ENCODE measurements around the gene MS4A4A. TPM values are rescaled to one million over a fixed set of nuclear protein-coding genes. Genes with fewer than 3 reads are reported as not detected.

Gene MS4A4A
- not detected in 3 replicates for total RNA-seq
- long read RNA-seq: 0 reads

- Mint-ChIP-seq H3K4me1 (ENCODE audit: low read depth) (peaks cover 1% of the 10 kb centered on the region), H3K9me3 (ENCODE audit: low read depth) (peaks cover 3% of the 10 kb centered on the region), H3K36me3 (ENCODE audit: low read depth) (no peaks in the 10 kb centered on the region), H3K27ac (ENCODE audit: unreplicated experiment) (no peak within 1 kb of the TSS), H3K27me3 (ENCODE audit: low read depth) (no peaks in the 10 kb centered on the region), H3K4me3 (ENCODE audit: unreplicated experiment) (no peak within 1 kb of the TSS)
- DNase-seq (ENCODE audit: low spot score): no peak
- no peak for TF ChIP-seq CTCF (IDR thresholded peaks at IDR 0.05)
These were observed at the start of gene MS4A4A for GRCh38 chr11:60280412-60280811. TSS of gene MS4A4A (plus strand) at chr11:60280666. CDS start at chr11:60280676, 10 bp downstream.

GRCh38 chr11:60230681-60231080 is 49.8 kb upstream of the MS4A4A start:
- no peaks in the 10 kb centered on the region for H3K4me1 Mint-ChIP-seq (ENCODE audit: low read depth)
- H3K9me3 Mint-ChIP-seq (ENCODE audit: low read depth): no peaks in the 10 kb centered on the region
- no peaks in the 10 kb centered on the region for H3K36me3 Mint-ChIP-seq (ENCODE audit: low read depth)
- H3K27me3 Mint-ChIP-seq (ENCODE audit: low read depth): peaks cover 19% of the 10 kb centered on the region
- H3K27ac Mint-ChIP-seq (ENCODE audit: unreplicated experiment): no peak overlapping the region
- no peak for DNase-seq (ENCODE audit: low spot score)
- no peak for TF ChIP-seq CTCF (IDR thresholded peaks at IDR 0.05)
- no peak overlapping the region for H3K4me3 Mint-ChIP-seq (ENCODE audit: unreplicated experiment)

- no peaks in the 10 kb centered on the region for H3K4me1 Mint-ChIP-seq (ENCODE audit: low read depth)
- H3K27ac Mint-ChIP-seq (ENCODE audit: unreplicated experiment): no peak overlapping the region
- DNase-seq (ENCODE audit: low spot score): no peak
- TF ChIP-seq CTCF (IDR thresholded peaks at IDR 0.05): no peak
- H3K9me3 Mint-ChIP-seq (ENCODE audit: low read depth): no peaks in the 10 kb centered on the region
- peaks cover 28% of the 10 kb centered on the region for H3K27me3 Mint-ChIP-seq (ENCODE audit: low read depth)
- no peaks in the 10 kb centered on the region for H3K36me3 Mint-ChIP-seq (ENCODE audit: low read depth)
- H3K4me3 Mint-ChIP-seq (ENCODE audit: unreplicated experiment): no peak overlapping the region
These were observed 45.1 kb upstream of the MS4A4A start for GRCh38 chr11:60235321-60235720.

- no peak for DNase-seq (ENCODE audit: low spot score)
- no peak for TF ChIP-seq CTCF (IDR thresholded peaks at IDR 0.05)
- H3K27ac Mint-ChIP-seq (ENCODE audit: unreplicated experiment): no peak overlapping the region
- H3K36me3 Mint-ChIP-seq (ENCODE audit: low read depth): no peaks in the 10 kb centered on the region
- H3K27me3 Mint-ChIP-seq (ENCODE audit: low read depth): peaks cover 33% of the 10 kb centered on the region
- no peak overlapping the region for H3K4me3 Mint-ChIP-seq (ENCODE audit: unreplicated experiment)
- H3K9me3 Mint-ChIP-seq (ENCODE audit: low read depth): no peaks in the 10 kb centered on the region
- H3K4me1 Mint-ChIP-seq (ENCODE audit: low read depth): no peaks in the 10 kb centered on the region
These were observed 39.8 kb upstream of the MS4A4A start for GRCh38 chr11:60240662-60241061.

GRCh38 chr11:60241786-60242185 is 38.7 kb upstream of the MS4A4A start:
- peaks cover 36% of the 10 kb centered on the region for H3K27me3 Mint-ChIP-seq (ENCODE audit: low read depth)
- H3K36me3 Mint-ChIP-seq (ENCODE audit: low read depth): no peaks in the 10 kb centered on the region
- no peak for TF ChIP-seq CTCF (IDR thresholded peaks at IDR 0.05)
- H3K4me1 Mint-ChIP-seq (ENCODE audit: low read depth): no peaks in the 10 kb centered on the region
- no peak for DNase-seq (ENCODE audit: low spot score)
- no peak overlapping the region for H3K4me3 Mint-ChIP-seq (ENCODE audit: unreplicated experiment)
- H3K9me3 Mint-ChIP-seq (ENCODE audit: low read depth): no peaks in the 10 kb centered on the region
- H3K27ac Mint-ChIP-seq (ENCODE audit: unreplicated experiment): no peak overlapping the region
